ENCODE data around the gene FAM217B. TPM values are rescaled to one million over a fixed set of nuclear protein-coding genes. Genes with fewer than 3 reads are reported as not detected.

Gene FAM217B
- total and polyA plus RNA-seq, 10 donors, result 4.6 to 22.4 (median 17.9) TPM

GRCh38 chr20:59958626-59959025 lies 18.4 kb downstream of the FAM217B start:
- H3K27me3 ChIP-seq (replicated peaks in 1 of 7), result no peaks in the 10 kb centered on the region
- peaks cover 0 to 17% (median 0%) of the 10 kb centered on the region in 6 donors for H3K36me3 ChIP-seq
- intact Hi-C loops (cut with DNase I; ENCODE audit: low total_unique reads), result no loop called here
- no peaks in the 10 kb centered on the region for H3K4me1 ChIP-seq
- no peaks in the 10 kb centered on the region for H3K9me3 ChIP-seq
- TF ChIP-seq CTCF (IDR thresholded peaks at IDR 0.05 in 8 of 11, conservative IDR thresholded peaks at IDR 0.05 in 3 of 11), result no peak
- no peak for TF ChIP-seq POLR2AphosphoS5 (IDR thresholded peaks at IDR 0.05)
- no peak for TF ChIP-seq POLR2A (IDR thresholded peaks at IDR 0.05)
- no peak overlapping the region for H3K4me3 ChIP-seq
- 89 to 98% (median 91%) methylated on average over 4 of the region's 4 CpGs for WGBS, 5 donors
- DNase-seq, result no peak
- H3K27ac ChIP-seq, result no peak overlapping the region

- Histone ChIP-seq H3K9me3 (no peaks in the 10 kb centered on the region), H3K36me3 (peaks cover 0 to 17% (median 0%) of the 10 kb centered on the region in 6 donors), H3K27me3 (replicated peaks in 1 of 7) (no peaks in the 10 kb centered on the region), H3K4me3 (no peak overlapping the region), H3K4me1 (no peaks in the 10 kb centered on the region), H3K27ac (no peak overlapping the region)
- TF ChIP-seq POLR2AphosphoS5 (IDR thresholded peaks at IDR 0.05) (no peak), POLR2A (IDR thresholded peaks at IDR 0.05) (no peak), CTCF (IDR thresholded peaks at IDR 0.05 in 8 of 11, conservative IDR thresholded peaks at IDR 0.05 in 3 of 11) (no peak)
- intact Hi-C loops (cut with DNase I; ENCODE audit: low total_unique reads), result loop anchor here (10.0 kb wide), 1 partner anchor 303 kb away; no protein-coding TSS in a partner anchor
- 73 to 89% (median 86%) methylated on average over 2 of the region's 2 CpGs for WGBS, 5 donors
- no peak for DNase-seq
These were observed 21.2 kb downstream of the FAM217B start for GRCh38 chr20:59961423-59961822.

- Histone ChIP-seq H3K27ac (no peak overlapping the region), H3K4me3 (no peak overlapping the region), H3K4me1 (no peaks in the 10 kb centered on the region), H3K9me3 (no peaks in the 10 kb centered on the region), H3K27me3 (replicated peaks in 1 of 7) (no peaks in the 10 kb centered on the region), H3K36me3 (peaks cover 0 to 17% (median 0%) of the 10 kb centered on the region in 6 donors)
- WGBS, 5 donors, result 73 to 94% (median 89%) methylated on average over 6 of the region's 6 CpGs
- DNase-seq, result no peak
- no peak for TF ChIP-seq POLR2A (IDR thresholded peaks at IDR 0.05)
- TF ChIP-seq CTCF (IDR thresholded peaks at IDR 0.05 in 8 of 11, conservative IDR thresholded peaks at IDR 0.05 in 3 of 11), result no peak
- no peak for TF ChIP-seq POLR2AphosphoS5 (IDR thresholded peaks at IDR 0.05)
- intact Hi-C loops (cut with DNase I; ENCODE audit: low total_unique reads), result loop anchor here (10.0 kb wide), 1 partner anchor 303 kb away; no protein-coding TSS in a partner anchor
These were observed 22.0 kb downstream of the FAM217B start for GRCh38 chr20:59962155-59962554.

GRCh38 chr20:59966428-59966827 lies 26.2 kb downstream of the FAM217B start:
- Histone ChIP-seq H3K27me3 (replicated peaks in 1 of 7) (no peaks in the 10 kb centered on the region), H3K4me1 (no peaks in the 10 kb centered on the region), H3K4me3 (no peak overlapping the region), H3K27ac (no peak overlapping the region), H3K36me3 (no peaks in the 10 kb centered on the region), H3K9me3 (no peaks in the 10 kb centered on the region)
- WGBS, 5 donors, result 82 to 91% (median 86%) methylated on average over 3 of the region's 3 CpGs
- intact Hi-C loops (cut with DNase I; ENCODE audit: low total_unique reads), result loop anchor here (10.0 kb wide), 1 partner anchor 298 kb away; no protein-coding TSS in a partner anchor
- no peak for DNase-seq
- TF ChIP-seq CTCF (IDR thresholded peaks at IDR 0.05 in 8 of 11, conservative IDR thresholded peaks at IDR 0.05 in 3 of 11) (no peak), POLR2AphosphoS5 (IDR thresholded peaks at IDR 0.05) (no peak), POLR2A (IDR thresholded peaks at IDR 0.05) (no peak)
